HepG2 (cell line): Measurements from ENCODE around the gene NATD1. TPM values are rescaled to one million over a fixed set of nuclear protein-coding genes. Genes with fewer than 3 reads are reported as not detected.

Experiments used
- ATAC-seq: fragments of 200-7000 bp; cut with Tn5 transposase; 3 replicates; pipeline ENCODE4 v1.9.1; 2020; ENCODE audit warnings: mild to moderate bottlenecking, moderate library complexity
- BruUV-seq: library from RNA; stranded (reverse); fragments of 400-500 nt; replicated peaks from 2 replicates; lab custom pipeline; 2021; lab: Mats Ljungman, UMichigan
- CTCF ChIA-PET: fragments of 300-600 bp; formaldehyde crosslinking; extraction: SDS; loops from one replicate; lab custom pipeline; 2021; ENCODE audit warnings: low total read pairs, inconsistent platforms, low intra/inter-chr PET ratio; lab: Yijun Ruan, JAX
- POLR2A ChIA-PET: fragments of 350-600 bp; sonication (Branson Sonifier 250); formaldehyde crosslinking; loops from one replicate; lab custom pipeline; 2020; ENCODE audit warnings: antibody characterized with exemption, inconsistent platforms; lab: Yijun Ruan, JAX
- DNase-seq: peaks from one replicate; pipeline ENCODE4 v3.0.0-alpha.2; 2015; ENCODE audit warnings: low spot score
- FAIRE-seq: peaks from 3 replicates; lab custom pipeline; 2011; peaks lifted over from hg19 to GRCh38; lab: Jason Lieb, UNC
- H2AFZ ChIP-seq: one replicate; pipeline ENCODE4 v1.6.1; 2011; ENCODE audit warnings: low read length, inconsistent platforms
- H3K27ac ChIP-seq: fragments of 300-600 bp; 3 replicates; pipeline ENCODE4 v1.8.0; 2011; ENCODE audit warnings: mixed run types, mild to moderate bottlenecking, mixed read lengths, low read length, inconsistent platforms; ENCODE audit not compliant: insufficient read depth; ENCODE audit errors: extremely low read length
- H3K27me3 ChIP-seq, 2 experiments: fragments of 200-600 bp in 1 of 2; 2 replicates in 1 of 2; 3 replicates in 1 of 2; pipeline versions ENCODE4 v1.6.0 to v1.8.0; 2011; ENCODE audit warnings: low read length in 2 of 2, mild to moderate bottlenecking in 2 of 2, moderate library complexity in 2 of 2, inconsistent platforms in 1 of 2; ENCODE audit not compliant: insufficient read depth in 2 of 2, control insufficient read depth in 1 of 2
- H3K36me3 ChIP-seq, 2 experiments: fragments of 200-600 bp in 1 of 2; replicated peaks in 1 of 2; 2 replicates in 1 of 2; 3 replicates in 1 of 2; pipeline versions ENCODE4 v1.5.1 to v1.8.0; 2011; ENCODE audit warnings: low read length in 2 of 2, inconsistent platforms in 1 of 2; ENCODE audit not compliant: insufficient read depth in 2 of 2, control insufficient read depth in 1 of 2
- H3K4me1 ChIP-seq: 2 replicates; pipeline ENCODE4 v1.5.1; 2012; ENCODE audit warnings: low read length, inconsistent platforms; ENCODE audit not compliant: insufficient read depth
- H3K4me2 ChIP-seq: 2 replicates; pipeline ENCODE4 v1.6.0; 2011; ENCODE audit warnings: low read depth, low read length, inconsistent platforms
- H3K4me3 ChIP-seq, 3 experiments: fragments of 200-600 bp in 1 of 3; sonication (generic), shearing (Covaris generic) in 1 of 3; replicated peaks in 1 of 3; 2 replicates each; pipeline ENCODE4 v1.5.1; 2011 to 2016; ENCODE audit warnings: low read length in 3 of 3, inconsistent platforms in 2 of 3, low read depth in 2 of 3, mild to moderate bottlenecking in 2 of 3, control low read depth in 1 of 3, mixed read lengths in 1 of 3; ENCODE audit not compliant: insufficient read depth in 1 of 3
- H3K79me2 ChIP-seq: one replicate; pipeline ENCODE4 v1.6.1; 2011; ENCODE audit warnings: low read length, inconsistent platforms; ENCODE audit not compliant: insufficient read depth
- H3K9ac ChIP-seq: 2 replicates; pipeline ENCODE4 v1.6.0; 2011; ENCODE audit warnings: mild to moderate bottlenecking, low read depth, low read length, inconsistent platforms; ENCODE audit not compliant: insufficient read depth
- H3K9me3 ChIP-seq: 2 replicates; pipeline ENCODE4 v1.5.1; 2012; ENCODE audit warnings: mild to moderate bottlenecking, low read length
- H4K20me1 ChIP-seq: 2 replicates; pipeline ENCODE4 v1.6.0; 2011; ENCODE audit warnings: inconsistent platforms, mild to moderate bottlenecking, low read length, moderate library complexity; ENCODE audit not compliant: insufficient read depth
- BHLHE40 ChIP-seq: IDR thresholded peaks from 2 replicates; pipeline ENCODE4 v1.6.1; 2011; ENCODE audit warnings: low read length, improper control_type of control experiment
- GABPA ChIP-seq, 2 experiments: IDR thresholded peaks; 2 replicates each; pipeline ENCODE4 v1.6.1; 2011 to 2016; ENCODE audit warnings: low read depth in 2 of 2, low read length in 1 of 2, missing biosample characterization in 1 of 2, missing genetic modification characterization in 1 of 2
- KMT2A ChIP-seq: sonication (generic); formaldehyde crosslinking; IDR thresholded peaks from 2 replicates; pipeline ENCODE4 v1.4.0; 2020; ENCODE audit warnings: missing genetic modification reagents
- MXD3 ChIP-seq: IDR thresholded peaks from 2 replicates; pipeline ENCODE4 v1.6.1; 2016; ENCODE audit warnings: mild to moderate bottlenecking, missing biosample characterization, missing genetic modification reagents
- RFX1 ChIP-seq: fragments of 450-650 bp; IDR thresholded peaks from 2 replicates; pipeline ENCODE4 v1.6.1; 2017
- SIX4 ChIP-seq: sonication (generic); formaldehyde crosslinking; IDR thresholded peaks from 2 replicates; pipeline ENCODE4 v1.4.0; 2020; ENCODE audit warnings: missing genetic modification reagents
- USF2 ChIP-seq, 2 experiments: sonication (generic) in 1 of 2; formaldehyde crosslinking in 1 of 2; IDR thresholded peaks; 2 replicates each; pipeline versions ENCODE4 v1.5.1 to v1.6.1; 2011 to 2020; ENCODE audit warnings: borderline replicate concordance in 1 of 2, low read depth in 1 of 2, low read length in 1 of 2, mild to moderate bottlenecking in 1 of 2, missing genetic modification reagents in 1 of 2, moderate library complexity in 1 of 2
- ZC3H13 ChIP-seq: sonication (generic); formaldehyde crosslinking; IDR thresholded peaks from 2 replicates; pipeline ENCODE4 v1.8.1; 2023; ENCODE audit warnings: mild to moderate bottlenecking, missing genetic modification reagents, moderate library complexity
- ZKSCAN8 ChIP-seq: IDR thresholded peaks from 2 replicates; pipeline ENCODE4 v1.6.1; 2016; ENCODE audit warnings: borderline replicate concordance, missing genetic modification reagents, missing compliant biosample characterization
- ZMYM3 ChIP-seq: sonication (generic); formaldehyde crosslinking; IDR thresholded peaks from 2 replicates; pipeline ENCODE4 v1.5.1; 2020; ENCODE audit warnings: mild to moderate bottlenecking, missing genetic modification reagents
- ZNF550 ChIP-seq: sonication (generic); formaldehyde crosslinking; IDR thresholded peaks from 2 replicates; pipeline ENCODE4 v1.4.0; 2020; ENCODE audit warnings: mild to moderate bottlenecking, missing genetic modification reagents, borderline replicate concordance
- ZNF770 ChIP-seq: sonication (generic); formaldehyde crosslinking; IDR thresholded peaks from 2 replicates; pipeline ENCODE4 v1.5.0; 2020; ENCODE audit warnings: mild to moderate bottlenecking, missing genetic modification reagents
- WGBS: methylation state at CpG from one replicate; pipeline ENCODE4 v1.1.6; 2017; ENCODE audit warnings: low lambda C conversion rate; 5-methylcytosine and 5-hydroxymethylcytosine counted together
- in situ Hi-C: cut with HindIII; loops from 2 replicates; pipeline ENCODE4 v1.10.0; 2017; ENCODE audit warnings: low pct_unique_long_range_greater_than_20kb; ENCODE audit not compliant: extremely low pct_ligation_motif_present
- intact Hi-C: fragments of 100-400 bp; cut with micrococcal nuclease; formaldehyde crosslinking; loops from one replicate; pipeline ENCODE4 v1.10.0; 2022; ENCODE audit not compliant: unreplicated experiment
- polyA plus RNA-seq, 8 experiments: library from polyadenylated mRNA; depleted of rRNA in 3 of 8; stranded (reverse) in 7 of 8; unstranded in 1 of 8; fragments of >200 nt; fragmentation: Illumina TruSeq in 4 of 8; extraction: Trizol in 4 of 8; gene quantifications; 2 replicates each; pipeline versions ENCODE4 v1.2.1 to v1.2.3, GENCODE V29; 2011 to 2016; ENCODE audit warnings: low read depth in 4 of 8, missing spikeins in 1 of 8, mixed read lengths in 1 of 8; ENCODE audit not compliant: insufficient read depth in 1 of 8
- total RNA-seq, 5 experiments: library from RNA; depleted of rRNA; stranded (reverse); fragments of >200 nt; fragmentation: Illumina TruSeq; extraction: Trizol; gene quantifications; 2 replicates each; pipeline ENCODE4 v1.2.3, GENCODE V29; 2016; ENCODE audit warnings: low read depth in 1 of 5
- TF ChIP-seq, protein P1 (sequence below): sonication (generic); formaldehyde crosslinking; IDR thresholded peaks from 2 replicates; pipeline ENCODE4 v1.4.0; 2020; ENCODE audit warnings: missing genetic modification reagents
- TF ChIP-seq, protein P2 (sequence below), 2 experiments: sonication (generic) in 1 of 2; formaldehyde crosslinking in 1 of 2; IDR thresholded peaks; 2 replicates each; pipeline versions ENCODE4 v1.4.0 to v1.6.1; 2016 to 2020; ENCODE audit warnings: borderline replicate concordance in 1 of 2, low read depth in 1 of 2, mild to moderate bottlenecking in 1 of 2, missing genetic modification reagents in 1 of 2

The NATD1 gene
- total and polyA plus RNA-seq, 2 of the 13 experiments (the other 11 are each of a cell fraction or from before 2014, with no cell fraction given) = 0.31 to 2.3 TPM

- ChIA-PET CTCF (no interaction called here), POLR2A (no interaction called here)
- no peaks in the 10 kb centered on the region for H3K9me3 ChIP-seq
- ATAC-seq (no peak), DNase-seq (no peak), FAIRE-seq (no peak)
- H3K4me2 ChIP-seq = no peak overlapping the region
- H4K20me1 ChIP-seq = peaks cover 8% of the 10 kb centered on the region
- H3K27me3 ChIP-seq = no peaks in the 10 kb centered on the region; a peak in 1 of 5 replicates
- peaks cover 31% of the 10 kb centered on the region for H3K79me2 ChIP-seq
- no peak overlapping the region for H3K27ac ChIP-seq
- H3K4me3 ChIP-seq = no peak overlapping the region
- H2AFZ ChIP-seq = no peak overlapping the region
- H3K9ac ChIP-seq = no peak overlapping the region
- H3K4me1 ChIP-seq = peaks cover 39% of the 10 kb centered on the region
- intact Hi-C loops (no loop called here), in situ Hi-C loops (no loop called here)
- H3K36me3 ChIP-seq = peaks cover 2 to 15% of the 10 kb centered on the region in 2 experiments; a peak in 4 of 5 replicates
- TSS peak; percentile 12 for BruUV-seq
- 9% methylated on average over 1 of the region's 1 CpG for WGBS
- TF ChIP-seq BHLHE40 (peak; percentile 46; the same call in 1 of the 2 replicates), ZMYM3 (CRISPR knock-in tag) (peak; percentile 82), MXD3 (no peak), ZNF770 (CRISPR knock-in tag) (peak; percentile 99), SIX4 (no peak), KMT2A (CRISPR knock-in tag) (no peak), ZC3H13 (CRISPR knock-in tag) (no peak), RFX1 (no peak), GABPA (IDR thresholded peaks at IDR 0.05; ENCODE audit: low read depth, low read length) (no peak), GABPA (CRISPR knock-in tag; IDR thresholded peaks at IDR 0.05; ENCODE audit: low read depth) (no peak), USF2 (IDR thresholded peaks at IDR 0.05; ENCODE audit: low read depth, low read length) (no peak), USF2 (CRISPR knock-in tag; IDR thresholded peaks at IDR 0.05; ENCODE audit: borderline replicate concordance) (no peak), ZKSCAN8 (CRISPR knock-in tag) (no peak), ZNF550 (CRISPR knock-in tag) (no peak)
- TF ChIP-seq, protein P1, sequence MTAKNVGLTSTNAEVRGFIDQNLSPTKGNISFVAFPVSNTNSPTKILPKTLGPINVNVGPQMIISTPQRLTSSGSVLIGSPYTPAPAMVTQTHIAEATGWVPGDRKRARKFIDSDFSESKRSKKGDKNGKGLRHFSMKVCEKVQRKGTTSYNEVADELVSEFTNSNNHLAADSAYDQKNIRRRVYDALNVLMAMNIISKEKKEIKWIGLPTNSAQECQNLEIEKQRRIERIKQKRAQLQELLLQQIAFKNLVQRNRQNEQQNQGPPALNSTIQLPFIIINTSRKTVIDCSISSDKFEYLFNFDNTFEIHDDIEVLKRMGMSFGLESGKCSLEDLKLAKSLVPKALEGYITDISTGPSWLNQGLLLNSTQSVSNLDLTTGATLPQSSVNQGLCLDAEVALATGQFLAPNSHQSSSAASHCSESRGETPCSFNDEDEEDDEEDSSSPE (CRISPR knock-in tag) = no peak
- TF ChIP-seq, protein P2, sequence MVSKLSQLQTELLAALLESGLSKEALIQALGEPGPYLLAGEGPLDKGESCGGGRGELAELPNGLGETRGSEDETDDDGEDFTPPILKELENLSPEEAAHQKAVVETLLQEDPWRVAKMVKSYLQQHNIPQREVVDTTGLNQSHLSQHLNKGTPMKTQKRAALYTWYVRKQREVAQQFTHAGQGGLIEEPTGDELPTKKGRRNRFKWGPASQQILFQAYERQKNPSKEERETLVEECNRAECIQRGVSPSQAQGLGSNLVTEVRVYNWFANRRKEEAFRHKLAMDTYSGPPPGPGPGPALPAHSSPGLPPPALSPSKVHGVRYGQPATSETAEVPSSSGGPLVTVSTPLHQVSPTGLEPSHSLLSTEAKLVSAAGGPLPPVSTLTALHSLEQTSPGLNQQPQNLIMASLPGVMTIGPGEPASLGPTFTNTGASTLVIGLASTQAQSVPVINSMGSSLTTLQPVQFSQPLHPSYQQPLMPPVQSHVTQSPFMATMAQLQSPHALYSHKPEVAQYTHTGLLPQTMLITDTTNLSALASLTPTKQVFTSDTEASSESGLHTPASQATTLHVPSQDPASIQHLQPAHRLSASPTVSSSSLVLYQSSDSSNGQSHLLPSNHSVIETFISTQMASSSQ (IDR thresholded peaks at IDR 0.05; ENCODE audit: low read depth) = no peak
- TF ChIP-seq, protein P2 (CRISPR knock-in tag; IDR thresholded peaks at IDR 0.05; ENCODE audit: borderline replicate concordance) = 0 out of 2 replicates have a peak, but pooled peaks have one; percentile 23
These were observed 35.9 kb downstream of the NATD1 start for GRCh38 chr17:21217346-21217745.
